ENCODE data around the gene DYNC1I1.

- no peak for TF ChIP-seq POLR2A (IDR thresholded peaks at IDR 0.05; ENCODE audit: low read depth, low read length)
- TF ChIP-seq CTCF (IDR thresholded peaks at IDR 0.05; ENCODE audit: extremely low read depth in 1 of 2, insufficient read depth in 1 of 2, low read depth in 1 of 2, low read length in 2 of 2): no peak
- no peak for TF ChIP-seq POLR2AphosphoS5 (IDR thresholded peaks at IDR 0.05; ENCODE audit: insufficient read depth, low read depth, low read length)
- no peak for TF ChIP-seq EZH2 (IDR thresholded peaks at IDR 0.05; ENCODE audit: borderline replicate concordance, low read depth, low read length, severe bottlenecking)
- no peak for TF ChIP-seq MAX (IDR thresholded peaks at IDR 0.05; ENCODE audit: insufficient read depth, insufficient read length)
- no peak for TF ChIP-seq FOS (IDR thresholded peaks at IDR 0.05; ENCODE audit: borderline replicate concordance, insufficient read depth, low read length)
Observed at GRCh38 chr7:95986178-95986764, 213.9 kb downstream of the DYNC1I1 start.
